Mononuclear cell (primary cell): ENCODE results near the gene GIMAP8. TPM values are rescaled to one million over a fixed set of nuclear protein-coding genes. Genes with fewer than 3 reads are reported as not detected.

ENCODE experiments used
- H3K27me3 ChIP-seq: 2 replicates; pipeline ENCODE4 v1.6.0; 2011; ENCODE audit warnings: low read length, control low read depth; ENCODE audit not compliant: insufficient read depth
- H3K4me1 ChIP-seq: 2 replicates; pipeline ENCODE4 v1.5.1; 2011; ENCODE audit warnings: mild to moderate bottlenecking, low read length, control low read depth; ENCODE audit not compliant: insufficient read depth
- H3K4me3 ChIP-seq: 2 replicates; pipeline ENCODE4 v1.5.1; 2011; ENCODE audit warnings: mild to moderate bottlenecking, low read length, moderate library complexity
- H3K9me3 ChIP-seq: 2 replicates; pipeline ENCODE4 v1.5.1; 2011; ENCODE audit warnings: low read depth, mild to moderate bottlenecking, control low read depth, low read length
- total RNA-seq: library from RNA; depleted of rRNA; stranded (reverse); fragments of >200 nt; gene quantifications from one replicate; pipeline ENCODE4 v1.2.3, GENCODE V29; 2012

GIMAP8 gene
- total RNA-seq, 1 donor: 4.2 TPM

DNA sequence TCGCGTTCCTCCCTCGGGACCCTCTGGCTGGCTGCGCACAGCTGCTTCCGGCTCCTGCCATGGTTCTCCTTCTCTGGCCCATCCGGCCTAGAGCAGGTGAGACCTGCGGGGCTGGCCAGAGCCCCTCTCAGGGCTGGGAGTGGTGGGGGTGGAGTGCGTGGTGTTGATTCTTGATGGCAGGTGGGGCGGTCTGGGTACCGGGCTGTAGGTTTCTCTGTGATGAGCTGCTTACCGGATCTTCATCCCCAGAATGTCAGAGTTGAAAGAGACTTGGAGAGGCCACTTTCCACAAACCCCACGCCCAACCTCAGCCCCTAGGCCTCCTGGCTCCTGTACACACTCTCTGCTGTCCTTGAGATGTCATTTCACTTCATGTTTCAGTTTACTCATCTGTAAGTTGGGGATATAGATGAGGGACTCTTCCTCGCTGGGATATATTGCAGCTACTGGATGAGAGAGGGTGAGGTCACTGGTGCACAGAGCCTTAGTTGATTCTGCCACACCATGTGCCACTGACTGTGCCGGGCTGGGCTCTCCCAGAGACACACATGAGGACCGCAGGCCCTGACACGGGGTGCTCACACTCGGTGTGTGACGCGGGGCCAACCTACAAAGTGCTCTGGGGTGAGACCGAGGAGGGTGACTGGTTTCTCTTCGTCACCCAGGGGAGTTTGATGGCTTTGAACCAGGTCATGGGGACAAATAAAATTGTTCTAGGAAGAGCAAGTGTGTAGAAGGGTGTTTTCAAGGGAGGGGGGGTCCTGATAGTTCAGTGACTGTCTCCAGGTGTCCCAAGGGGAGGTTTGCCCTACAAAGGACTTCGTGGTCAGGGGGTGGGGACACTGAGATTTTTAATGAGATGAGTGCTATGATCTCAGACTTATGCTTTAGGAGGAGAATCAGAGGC, 41.8 kb upstream of the GIMAP8 start:
- H3K9me3 ChIP-seq: no peaks in the 10 kb centered on the region
- H3K4me3 ChIP-seq: no peak overlapping the region
- H3K27me3 ChIP-seq: no peaks in the 10 kb centered on the region
- peaks cover 25% of the 10 kb centered on the region for H3K4me1 ChIP-seq

DNA sequence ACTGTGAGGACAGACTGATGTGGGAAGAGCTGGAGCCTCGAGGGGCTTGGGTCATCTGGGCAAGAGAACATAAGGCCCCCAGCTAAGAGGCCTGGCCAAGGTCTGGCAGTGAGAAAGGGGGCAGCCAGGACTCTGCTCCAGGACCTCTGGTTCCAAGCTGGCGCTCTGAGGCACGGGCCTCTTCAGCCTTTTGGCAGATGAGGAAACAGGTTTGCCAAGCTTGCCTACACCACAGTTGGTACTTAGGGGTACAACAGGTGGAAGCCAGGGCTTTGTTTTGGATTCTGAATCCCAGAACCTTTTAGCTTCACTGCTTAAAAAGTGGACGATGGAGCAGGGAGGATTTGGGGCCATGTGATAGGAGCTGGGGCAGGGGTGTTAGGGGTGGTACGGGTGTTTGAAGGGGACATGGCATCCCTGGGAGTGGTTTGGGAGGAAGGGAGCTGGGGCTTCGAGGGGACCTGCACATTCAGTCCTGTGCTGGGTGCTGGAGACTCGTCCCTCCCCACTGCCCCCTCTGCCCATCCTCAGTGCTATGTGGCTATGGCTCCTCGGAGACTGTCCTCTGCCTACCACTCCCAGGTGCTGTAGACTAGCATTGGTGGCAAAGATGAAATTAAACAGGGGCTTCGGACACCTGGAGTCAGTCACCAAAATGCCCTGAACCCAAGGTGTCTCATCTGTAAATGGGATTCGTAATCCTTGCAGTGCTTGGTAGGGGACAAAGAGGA, 41.0 kb upstream of the GIMAP8 start:
- Histone ChIP-seq H3K4me1 (peaks cover 17% of the 10 kb centered on the region), H3K4me3 (no peak overlapping the region), H3K9me3 (no peaks in the 10 kb centered on the region), H3K27me3 (no peaks in the 10 kb centered on the region)

DNA sequence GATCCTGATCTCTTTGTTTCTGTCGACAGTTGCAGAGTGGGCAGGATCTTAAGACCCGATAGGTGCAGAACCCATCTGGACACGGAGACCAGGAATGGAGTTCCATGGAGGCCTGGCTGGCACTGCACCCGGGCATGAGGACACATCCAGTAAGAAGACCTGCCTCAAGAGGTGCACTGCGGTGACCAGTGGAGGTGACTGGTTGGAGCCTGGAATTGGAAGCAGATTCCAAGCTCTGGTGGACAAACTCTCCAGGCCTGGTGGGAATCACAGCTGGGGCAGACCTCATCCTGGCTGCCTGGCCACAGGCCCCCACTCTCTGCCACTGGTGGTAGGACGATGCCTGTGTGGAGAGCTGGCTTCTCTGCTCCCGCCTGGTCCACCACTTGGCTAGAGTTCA, 40.3 kb upstream of the GIMAP8 start:
- Histone ChIP-seq H3K4me3 (no peak overlapping the region), H3K27me3 (no peaks in the 10 kb centered on the region), H3K4me1 (peaks cover 14% of the 10 kb centered on the region), H3K9me3 (no peaks in the 10 kb centered on the region)

DNA sequence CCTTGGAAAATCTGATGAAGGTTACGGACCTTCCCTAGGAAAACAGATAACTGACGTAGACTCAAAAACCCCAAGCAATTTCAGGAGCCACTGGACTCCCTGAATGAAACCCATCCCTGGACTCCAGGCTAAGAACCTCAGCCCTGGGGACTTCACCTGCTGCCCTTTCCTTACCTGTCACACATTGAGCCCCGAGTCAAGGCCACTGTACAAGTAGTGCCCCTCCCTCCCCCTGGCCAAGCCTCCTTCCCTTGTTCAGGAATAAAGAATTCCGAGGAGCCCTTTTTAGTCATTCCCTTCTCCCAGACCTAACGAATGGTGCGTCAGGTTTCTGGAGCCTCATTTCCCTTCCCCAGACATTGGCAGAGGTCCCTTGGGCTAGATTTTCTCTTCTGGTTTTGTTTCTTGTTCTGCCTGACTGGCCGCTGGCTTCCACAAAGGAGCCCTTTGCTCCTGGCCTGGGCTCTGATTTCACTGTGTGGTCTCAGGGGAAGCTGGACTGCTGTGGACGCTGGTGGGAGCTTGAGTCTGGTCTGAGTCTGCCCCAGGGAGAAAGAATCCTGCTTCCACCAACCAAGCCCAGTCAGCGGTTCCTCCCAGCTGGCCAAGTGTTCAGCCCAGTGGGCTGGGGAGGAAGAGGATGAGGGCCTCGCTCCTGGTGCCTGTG, 39.6 kb upstream of the GIMAP8 start:
- no peaks in the 10 kb centered on the region for H3K9me3 ChIP-seq
- peaks cover 12% of the 10 kb centered on the region for H3K4me1 ChIP-seq
- H3K4me3 ChIP-seq: no peak overlapping the region
- H3K27me3 ChIP-seq: no peaks in the 10 kb centered on the region

DNA sequence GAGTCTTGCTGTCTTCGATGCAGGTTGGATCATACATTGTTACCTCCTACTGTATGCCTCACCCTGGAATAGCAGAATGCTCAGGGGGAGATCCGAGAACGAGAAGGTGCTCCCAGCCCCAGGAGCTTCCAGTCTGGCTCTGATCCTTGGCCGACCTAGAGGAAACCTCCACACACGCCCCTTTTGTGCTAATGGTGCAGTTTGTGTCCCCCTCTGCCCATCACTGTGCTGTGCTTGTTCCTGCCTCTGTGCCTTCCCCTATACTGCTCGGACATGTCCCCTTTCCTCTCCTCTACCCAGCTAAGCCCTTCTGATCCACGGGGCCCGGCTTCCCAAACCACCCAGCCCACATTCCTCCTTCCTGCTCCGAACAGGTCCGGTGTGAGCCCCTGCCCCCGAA, 38.8 kb upstream of the GIMAP8 start:
- H3K4me3 ChIP-seq: no peak overlapping the region
- H3K4me1 ChIP-seq: peaks cover 4% of the 10 kb centered on the region
- H3K27me3 ChIP-seq: no peaks in the 10 kb centered on the region
- H3K9me3 ChIP-seq: no peaks in the 10 kb centered on the region

DNA sequence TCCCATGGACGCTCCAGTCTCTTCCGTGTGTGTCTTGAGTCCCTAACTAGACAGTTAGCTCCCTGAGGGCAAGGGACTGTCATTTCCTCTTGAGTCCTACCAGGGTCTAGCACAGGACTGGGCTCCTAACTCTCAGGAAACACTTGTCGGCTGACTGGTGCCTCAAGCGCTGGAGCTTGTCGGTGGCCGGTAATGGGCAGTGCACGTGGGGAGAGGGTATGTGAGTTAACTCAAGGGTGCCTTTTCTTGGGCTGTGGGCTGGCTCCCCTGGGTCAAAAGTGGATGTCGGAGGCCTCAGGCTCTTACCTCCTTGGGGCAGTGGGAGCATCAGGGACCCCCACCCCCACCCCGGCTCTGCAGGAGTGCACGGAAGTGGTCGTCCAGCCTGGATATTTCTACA, 38.4 kb upstream of the GIMAP8 start:
- H3K27me3 ChIP-seq: no peaks in the 10 kb centered on the region
- H3K9me3 ChIP-seq: no peaks in the 10 kb centered on the region
- H3K4me1 ChIP-seq: peaks cover 3% of the 10 kb centered on the region
- H3K4me3 ChIP-seq: no peak overlapping the region

DNA sequence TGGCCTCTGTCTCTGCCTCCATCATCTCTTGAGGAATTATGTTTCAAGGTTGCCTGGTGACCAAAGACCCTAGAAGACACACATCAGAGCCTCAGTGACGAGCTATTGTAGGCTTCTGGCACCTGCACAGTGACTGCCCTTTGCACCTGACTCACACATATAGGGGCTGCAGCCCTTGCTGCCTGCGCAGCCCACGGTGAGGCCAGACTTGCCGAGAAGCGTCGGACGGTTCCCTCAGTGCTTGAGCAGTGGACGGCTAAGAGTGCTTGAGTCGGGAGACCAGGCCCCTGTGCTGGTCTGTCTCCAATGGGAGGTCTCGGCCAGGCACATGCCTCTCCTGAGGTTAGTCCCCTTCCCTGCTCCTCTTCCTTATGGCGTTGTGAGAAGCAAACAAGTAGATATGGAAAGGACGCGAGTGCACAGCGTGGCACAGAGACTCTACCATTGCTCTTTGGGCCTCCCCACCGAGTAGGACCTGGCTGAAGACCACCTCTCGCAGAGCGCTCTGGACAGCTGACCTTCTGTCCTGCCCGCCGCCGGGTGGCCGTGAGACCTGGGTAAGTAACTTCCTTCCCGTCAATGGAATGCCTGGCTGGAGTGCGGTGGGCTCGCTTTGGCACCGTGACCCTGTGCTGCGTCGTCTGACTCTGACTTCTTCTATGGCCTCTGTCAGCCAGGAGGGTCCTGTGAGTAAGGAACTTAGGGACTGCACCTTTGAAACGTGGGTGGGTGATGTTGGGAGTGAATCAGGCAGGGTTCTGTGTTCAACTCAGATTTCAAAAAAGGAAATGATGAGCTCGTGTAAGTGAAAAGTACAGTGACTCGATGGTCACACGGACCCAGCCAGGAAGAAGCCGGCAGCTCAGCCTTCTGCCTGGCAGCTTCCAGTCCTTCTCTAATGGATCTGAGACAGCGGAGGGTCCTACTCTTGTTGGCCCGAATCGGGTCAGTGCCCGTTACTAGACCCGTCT, 37.6 kb upstream of the GIMAP8 start:
- Histone ChIP-seq H3K4me3 (no peak overlapping the region), H3K27me3 (no peaks in the 10 kb centered on the region), H3K4me1 (peaks cover under 1% of the 10 kb centered on the region), H3K9me3 (no peaks in the 10 kb centered on the region)

DNA sequence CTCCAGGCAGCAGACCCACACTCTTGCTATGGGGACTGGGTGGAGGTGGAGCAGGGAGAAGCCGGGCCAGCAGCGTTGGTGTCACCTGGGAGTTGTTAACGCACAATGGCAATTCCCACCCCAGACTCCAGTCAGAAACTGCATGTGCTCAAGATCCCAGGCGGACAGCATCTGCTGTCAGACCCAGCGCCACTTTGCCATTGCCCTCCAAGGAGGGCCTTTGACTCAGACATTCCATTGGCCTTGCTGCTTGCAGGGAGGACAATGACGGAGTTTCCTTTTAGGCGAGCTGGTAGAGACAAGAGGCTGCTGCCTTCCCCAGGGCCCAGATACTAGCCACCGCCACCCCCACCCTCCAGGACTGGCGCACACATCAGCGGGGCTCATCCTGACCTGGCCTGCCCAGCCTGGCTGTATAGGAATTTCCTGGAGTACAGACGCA, 36.8 kb upstream of the GIMAP8 start:
- H3K4me1 ChIP-seq: no peaks in the 10 kb centered on the region
- H3K4me3 ChIP-seq: no peak overlapping the region
- H3K9me3 ChIP-seq: no peaks in the 10 kb centered on the region
- no peaks in the 10 kb centered on the region for H3K27me3 ChIP-seq

DNA sequence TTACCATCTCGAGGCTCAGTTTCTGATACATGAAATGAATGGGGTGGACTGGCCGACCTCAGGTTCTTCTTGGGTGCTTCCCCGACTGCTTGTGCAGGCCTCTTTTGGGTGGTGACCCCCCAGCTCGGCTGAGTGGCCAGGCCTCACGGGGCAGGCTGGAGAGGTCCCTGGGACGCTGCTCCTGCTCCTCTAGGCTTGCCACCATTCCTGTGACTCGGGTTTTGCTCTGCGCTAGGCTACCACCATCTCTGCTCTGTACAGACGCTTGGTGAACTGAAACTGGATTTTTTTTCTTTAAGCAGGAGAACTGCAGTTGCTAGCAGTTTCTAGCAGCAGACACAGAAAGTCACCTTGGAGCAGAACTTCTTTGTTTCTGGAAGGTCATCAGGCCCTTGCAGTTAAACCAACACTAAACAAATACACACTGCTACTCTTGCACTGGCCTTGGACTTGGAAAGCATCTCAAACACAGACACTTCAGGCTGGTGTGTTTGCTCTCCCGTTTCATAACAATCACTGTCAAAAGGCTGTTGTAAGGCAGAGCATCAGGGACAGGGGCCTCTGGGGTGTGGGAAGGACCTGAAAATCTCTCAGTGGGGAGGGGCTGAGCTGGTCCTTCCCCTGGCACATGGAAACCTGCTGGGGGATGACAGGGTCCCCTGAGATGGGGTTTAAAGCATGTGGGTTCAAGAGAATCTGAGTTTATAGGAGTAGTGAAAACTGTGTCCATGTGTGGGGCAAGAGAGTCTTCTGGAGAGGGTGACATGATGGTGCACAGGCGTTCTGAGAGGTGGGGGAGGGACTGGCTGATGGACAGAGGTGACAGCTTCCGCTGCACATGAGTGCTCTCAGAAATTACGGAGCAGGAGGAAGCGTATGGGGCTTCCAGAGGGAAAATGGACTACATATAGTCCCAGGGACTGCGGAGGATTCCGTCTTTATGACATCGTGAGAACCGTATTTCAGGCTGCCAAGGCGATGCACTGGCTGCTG, 35.0 kb upstream of the GIMAP8 start:
- H3K4me1 ChIP-seq: no peaks in the 10 kb centered on the region
- H3K9me3 ChIP-seq: no peaks in the 10 kb centered on the region
- H3K4me3 ChIP-seq: no peak overlapping the region
- no peaks in the 10 kb centered on the region for H3K27me3 ChIP-seq

DNA sequence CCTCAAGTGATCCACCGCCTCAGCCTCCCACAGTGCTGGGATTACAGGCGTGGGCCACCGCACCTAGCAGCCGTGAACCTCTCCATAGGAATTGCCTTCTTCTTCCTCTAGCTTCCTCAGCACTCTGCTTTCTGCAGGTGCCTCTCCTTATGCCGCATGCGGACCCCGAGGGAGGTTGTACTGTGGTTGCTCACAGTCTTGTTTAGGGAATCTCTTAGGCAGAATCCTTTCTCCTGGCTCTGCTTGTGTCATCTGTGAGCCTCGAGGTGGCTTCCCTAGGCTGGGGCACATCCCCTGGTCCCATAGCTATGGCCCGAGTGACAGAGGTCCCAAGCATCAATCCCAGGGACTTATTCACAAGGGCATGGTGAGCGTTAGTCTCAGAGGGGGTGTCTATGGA, 33.2 kb upstream of the GIMAP8 start:
- peaks cover 5% of the 10 kb centered on the region for H3K4me1 ChIP-seq
- no peaks in the 10 kb centered on the region for H3K9me3 ChIP-seq
- no peaks in the 10 kb centered on the region for H3K27me3 ChIP-seq
- no peak overlapping the region for H3K4me3 ChIP-seq

DNA sequence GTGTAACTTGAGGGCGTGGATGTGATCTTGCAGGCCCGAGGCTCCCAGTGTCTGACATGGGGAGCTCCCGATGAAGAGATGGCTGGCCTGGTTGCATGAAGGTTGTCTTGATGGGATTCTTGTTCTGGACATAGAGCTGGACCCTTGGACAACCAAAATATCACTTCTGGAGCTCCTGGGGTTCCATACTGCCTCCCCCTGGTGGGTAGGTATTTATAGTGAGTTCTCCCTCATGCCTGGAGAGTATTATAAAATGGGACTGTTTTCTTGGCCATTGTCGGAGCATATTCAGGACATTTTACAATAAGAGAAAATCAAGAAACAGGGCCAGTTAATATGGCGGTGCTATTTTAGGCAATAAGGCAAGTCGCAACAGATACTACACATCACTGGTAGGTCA, 32.6 kb upstream of the GIMAP8 start:
- peaks cover 5% of the 10 kb centered on the region for H3K4me1 ChIP-seq
- H3K9me3 ChIP-seq: no peaks in the 10 kb centered on the region
- no peak overlapping the region for H3K4me3 ChIP-seq

DNA sequence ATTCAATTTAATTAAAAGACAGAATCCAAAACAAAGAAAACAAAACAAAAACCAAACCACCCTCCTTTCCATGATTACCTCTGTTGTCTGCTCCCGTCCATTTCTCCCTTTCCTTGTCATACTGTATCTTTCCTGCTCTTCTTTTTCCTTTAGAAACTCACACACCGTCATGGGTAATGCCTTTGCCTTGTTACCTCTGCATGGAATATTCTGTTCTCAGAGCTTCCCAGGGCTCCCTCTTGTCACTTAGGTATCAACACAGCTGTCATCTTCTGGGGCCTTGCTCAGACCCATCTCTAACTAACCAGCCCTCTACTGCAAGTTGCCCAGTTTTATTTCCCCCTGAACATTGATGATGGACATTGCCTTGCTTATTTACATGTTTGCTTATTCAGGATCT, 30.2 kb upstream of the GIMAP8 start:
- no peak overlapping the region for H3K4me3 ChIP-seq
- H3K4me1 ChIP-seq: peaks cover 5% of the 10 kb centered on the region
- H3K27me3 ChIP-seq: no peaks in the 10 kb centered on the region
- no peaks in the 10 kb centered on the region for H3K9me3 ChIP-seq

More for the DNA sequence above, 32.6 kb upstream of the GIMAP8 start:
- no peaks in the 10 kb centered on the region for H3K27me3 ChIP-seq

DNA sequence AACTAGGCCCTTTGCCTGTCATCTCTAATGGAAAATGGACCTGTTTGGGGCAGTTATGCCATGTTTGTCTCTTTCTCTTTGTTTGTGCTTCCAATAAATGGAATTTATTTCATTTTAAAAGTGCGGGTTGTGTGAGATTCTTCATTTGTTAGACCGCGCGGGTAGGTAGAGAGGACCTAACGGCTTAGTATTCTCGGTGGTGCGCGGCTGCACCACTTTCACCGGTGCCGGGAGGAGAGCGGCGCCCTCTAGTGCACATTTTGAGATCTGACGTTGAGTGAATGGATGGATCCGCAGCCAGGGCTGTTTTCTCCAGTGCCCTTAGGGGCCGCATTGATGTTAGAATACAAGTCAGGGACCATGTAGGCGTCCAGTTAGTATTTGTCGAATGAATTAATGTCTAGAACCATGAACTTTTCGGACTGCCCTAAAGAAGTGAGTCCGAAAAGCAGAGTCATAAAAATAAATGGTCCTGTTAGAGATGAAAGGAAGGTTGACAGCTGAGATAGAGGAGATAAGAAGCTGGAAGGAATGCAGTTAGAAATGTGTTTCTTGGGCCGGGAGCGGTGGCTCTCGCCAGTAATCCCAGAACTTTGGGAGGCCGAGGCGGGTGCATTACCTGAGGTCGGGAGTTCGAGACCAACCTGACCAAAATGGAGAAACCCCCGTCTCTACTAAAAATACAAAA, 29.3 kb upstream of the GIMAP8 start:
- H3K27me3 ChIP-seq: no peaks in the 10 kb centered on the region
- H3K4me3 ChIP-seq: no peak overlapping the region
- peaks cover 5% of the 10 kb centered on the region for H3K4me1 ChIP-seq
- H3K9me3 ChIP-seq: no peaks in the 10 kb centered on the region
